Measurements from ENCODE around the gene CPEB2.

The CPEB2 gene

DNA sequence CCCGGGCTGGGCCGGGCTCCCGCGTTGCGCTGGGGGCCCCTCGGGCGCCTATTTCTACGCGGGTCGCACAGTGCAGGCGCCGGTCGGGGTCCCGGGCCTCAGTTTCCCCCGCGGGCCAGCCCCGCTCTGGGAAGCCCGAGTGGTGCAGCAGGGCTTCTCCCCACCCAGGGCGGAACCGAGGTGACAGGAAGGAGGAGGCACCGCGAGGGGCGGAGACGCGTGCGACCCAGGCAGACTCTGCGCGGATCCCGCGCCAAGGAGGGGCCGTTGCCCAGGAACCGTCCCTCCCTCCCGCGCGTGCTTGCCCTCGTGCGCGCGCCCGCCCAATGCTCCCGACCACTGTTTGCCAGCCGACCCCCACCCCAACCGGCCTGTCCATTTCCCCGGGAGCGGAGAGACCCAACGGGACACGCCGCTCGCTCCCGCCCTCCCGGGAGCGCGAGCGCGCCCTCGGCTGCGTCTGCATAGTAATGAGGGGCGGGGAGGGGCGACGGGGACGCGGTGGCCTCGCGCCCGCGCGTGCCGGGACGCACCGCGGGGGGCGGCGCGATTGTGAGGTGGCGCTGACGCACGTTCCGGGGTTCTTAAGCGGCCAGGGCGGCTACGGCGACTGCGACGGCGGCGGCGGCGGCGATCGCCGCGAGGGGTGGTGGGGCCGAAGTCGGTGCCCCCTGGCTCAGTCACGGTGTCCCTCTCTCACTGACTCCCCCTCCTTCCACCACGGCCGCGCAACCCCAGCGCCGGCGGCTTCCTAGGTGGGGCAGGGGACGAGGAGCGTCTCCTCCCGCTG lies at the start of gene CPEB2:
Gene CPEB2, plus strand, starts transcription at position 613 of the 790 bp plus-strand sequence. CDS start 193 bp downstream, outside the sequence.
- peak; percentile 78 to 87 (median 79) for DNase-seq (ENCODE audit: low read depth in 3 of 3)

DNA sequence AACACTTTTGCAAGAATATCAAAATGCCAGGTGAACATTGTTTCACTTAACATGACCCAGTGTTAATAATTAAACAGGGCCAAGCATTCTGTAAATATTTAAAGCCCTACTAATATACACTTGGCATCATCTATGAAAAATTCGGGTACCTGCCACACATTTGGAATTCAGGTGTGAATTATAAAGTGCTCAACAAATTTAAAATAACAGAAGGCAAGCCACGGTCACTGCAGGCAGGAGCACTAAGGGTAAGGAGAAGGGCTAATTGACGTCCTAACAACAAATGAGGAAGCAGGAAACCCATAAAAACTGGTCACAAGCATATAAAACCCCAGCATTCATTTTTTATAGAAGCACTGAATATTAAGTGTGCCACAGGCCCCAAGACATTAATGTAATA lies 43.8 kb upstream of the CPEB2 start:
- DNase-seq (ENCODE audit: low read depth in 3 of 3): no peak

DNA sequence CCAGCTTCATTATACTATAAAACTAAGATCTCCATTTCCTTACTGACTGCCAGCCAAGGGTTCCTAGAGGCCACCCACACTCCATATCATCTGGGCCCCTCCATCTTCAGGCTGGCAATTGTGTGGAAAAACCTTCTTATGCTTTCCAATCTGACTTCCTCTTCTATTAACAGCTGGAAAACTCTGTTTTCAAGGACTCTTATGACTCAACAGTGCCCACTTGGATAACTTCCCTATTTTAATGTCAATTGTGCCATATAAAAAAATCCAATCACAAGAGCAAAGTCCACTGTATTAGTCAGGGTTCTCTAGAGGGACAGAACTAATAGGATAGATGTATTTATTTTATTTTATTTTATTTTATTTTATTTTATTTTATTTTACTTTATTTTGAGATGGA lies 41.0 kb upstream of the CPEB2 start:
- no peak for DNase-seq (ENCODE audit: low read depth in 3 of 3)

DNA sequence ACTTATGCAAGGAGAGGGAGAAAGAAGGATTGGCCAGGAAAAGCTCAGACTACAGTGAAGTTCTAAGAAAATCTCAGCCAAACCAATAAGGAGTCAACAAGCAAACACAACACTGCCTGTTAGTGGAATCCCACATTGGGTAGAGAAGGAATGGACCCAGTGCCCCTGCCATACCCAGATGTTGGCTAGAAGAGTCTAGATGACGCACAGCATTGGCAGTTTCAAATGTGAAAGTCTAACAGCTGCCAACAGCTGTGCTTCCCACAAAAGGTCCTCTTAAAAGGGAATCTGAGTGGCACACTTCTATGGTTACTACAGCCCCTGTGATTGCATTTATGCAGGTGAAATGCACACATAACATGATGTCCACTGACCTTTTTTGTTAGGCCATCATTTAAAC lies 37.2 kb upstream of the CPEB2 start:
- no peak for DNase-seq (ENCODE audit: low read depth in 3 of 3)

DNA sequence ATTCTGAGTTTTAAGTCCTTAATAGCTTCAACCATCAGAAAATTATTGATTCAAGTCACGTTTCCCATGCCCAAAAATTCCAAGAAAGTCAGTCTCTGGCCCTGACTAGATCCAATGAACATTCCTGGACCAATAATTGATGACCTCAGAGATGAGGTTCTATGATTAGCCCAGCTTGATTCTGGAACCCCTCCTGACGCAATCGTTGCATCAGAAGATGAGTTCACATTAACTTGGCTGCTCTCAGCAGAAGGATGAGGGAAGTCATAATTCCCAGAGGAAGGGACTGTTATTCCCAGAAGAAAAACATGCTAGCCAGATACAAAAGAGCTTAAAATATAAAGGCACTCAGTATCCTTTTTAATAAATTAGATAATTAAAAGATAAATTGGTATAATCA lies 34.3 kb upstream of the CPEB2 start:
- no peak for DNase-seq (ENCODE audit: low read depth in 3 of 3)

DNA sequence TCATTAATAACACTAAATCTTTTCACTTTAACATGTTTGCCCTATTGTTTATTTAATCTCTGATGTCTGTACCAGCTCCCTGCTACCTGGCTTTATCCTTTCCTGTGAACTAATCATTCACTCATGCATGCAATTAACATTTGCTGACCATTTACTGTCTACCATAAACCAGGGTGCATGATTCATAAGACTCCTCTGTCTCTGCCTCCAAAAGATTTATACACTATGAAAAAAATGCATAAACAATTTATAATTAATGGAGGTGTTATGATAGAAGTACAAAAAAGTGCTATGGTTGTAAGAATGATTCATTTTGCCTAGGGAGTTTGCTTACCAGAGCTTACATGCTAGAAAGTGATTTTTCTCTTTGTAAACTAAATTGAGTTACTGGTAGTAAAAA lies 24.5 kb upstream of the CPEB2 start:
- DNase-seq (ENCODE audit: low read depth in 3 of 3): no peak

DNA sequence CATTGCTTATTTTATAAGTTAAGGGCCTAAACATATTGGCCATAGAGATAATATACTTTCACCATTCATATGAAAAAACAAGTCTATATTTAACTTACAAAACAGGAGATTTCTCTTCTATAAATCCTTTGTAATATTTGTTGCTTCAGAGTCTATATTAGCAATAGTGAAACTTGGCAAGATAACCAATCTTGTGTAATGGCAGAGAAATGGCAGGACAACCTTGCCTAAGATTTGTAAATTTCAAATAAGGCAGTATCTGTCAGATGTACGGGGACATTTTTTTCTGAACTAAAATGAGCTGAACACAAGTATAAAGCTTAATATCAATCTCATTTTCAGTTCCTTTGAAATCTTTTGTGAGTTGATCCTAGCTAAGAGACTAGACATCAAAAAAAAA lies 17.8 kb upstream of the CPEB2 start:
- DNase-seq (ENCODE audit: low read depth in 3 of 3): no peak

DNA sequence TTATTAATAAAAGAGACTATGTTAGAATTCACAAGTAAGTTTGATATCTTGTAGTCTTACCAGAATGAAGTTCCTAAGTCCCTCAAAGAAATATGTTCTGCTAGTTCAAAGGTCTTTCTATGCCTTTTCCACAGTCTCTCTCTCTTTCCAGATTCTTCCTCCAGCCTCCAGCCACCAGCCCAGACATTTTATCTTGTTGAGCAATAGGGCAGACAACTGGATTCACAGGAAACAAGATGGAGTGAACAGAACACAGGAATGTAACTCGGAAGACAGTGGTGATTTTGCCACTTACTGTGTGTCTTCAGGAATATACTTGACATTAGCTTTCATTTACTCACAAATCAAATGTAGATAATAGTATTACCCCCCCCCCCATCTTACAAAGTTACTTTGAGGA lies 17.1 kb upstream of the CPEB2 start:
- DNase-seq (ENCODE audit: low read depth in 3 of 3): no peak

DNA sequence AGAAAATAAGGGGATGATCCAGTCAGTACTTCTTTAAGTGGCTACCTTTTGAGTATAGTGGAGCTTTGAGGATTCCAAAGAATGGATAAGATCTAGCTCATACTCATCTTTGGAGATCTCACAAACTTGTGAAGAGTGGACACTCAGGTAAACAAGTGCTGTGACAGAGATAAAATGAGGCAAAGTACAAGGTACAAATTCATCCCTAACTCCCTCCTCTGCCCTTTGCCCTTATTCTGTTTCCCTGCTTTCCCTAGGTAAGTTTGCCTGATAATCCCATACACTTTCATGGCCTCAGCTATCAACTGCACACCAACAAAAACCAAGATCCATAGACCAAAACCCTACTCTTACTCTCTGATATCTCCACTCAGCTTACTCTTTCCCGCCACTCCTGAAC lies 16.4 kb upstream of the CPEB2 start:
- no peak for DNase-seq (ENCODE audit: low read depth in 3 of 3)

DNA sequence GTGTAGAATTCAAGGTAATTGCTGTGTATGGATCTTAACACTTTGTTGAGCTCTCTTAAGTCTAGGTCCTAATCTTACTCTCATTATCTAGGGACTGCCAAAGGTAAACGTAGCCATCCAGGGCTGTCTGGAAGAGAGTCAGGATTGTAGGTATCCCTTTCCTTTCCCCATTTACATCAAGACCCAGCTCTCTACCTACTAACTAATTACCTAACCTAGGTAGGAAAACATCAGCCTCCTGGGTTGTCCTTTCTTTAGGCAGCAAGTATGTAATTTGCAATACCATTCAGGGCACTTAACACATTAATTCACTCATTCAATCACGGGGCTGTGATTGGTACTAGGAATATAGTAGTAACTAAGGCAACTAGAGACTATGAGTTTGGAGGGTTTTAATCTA lies 15.2 kb upstream of the CPEB2 start:
- no peak for DNase-seq (ENCODE audit: low read depth in 3 of 3)

DNA sequence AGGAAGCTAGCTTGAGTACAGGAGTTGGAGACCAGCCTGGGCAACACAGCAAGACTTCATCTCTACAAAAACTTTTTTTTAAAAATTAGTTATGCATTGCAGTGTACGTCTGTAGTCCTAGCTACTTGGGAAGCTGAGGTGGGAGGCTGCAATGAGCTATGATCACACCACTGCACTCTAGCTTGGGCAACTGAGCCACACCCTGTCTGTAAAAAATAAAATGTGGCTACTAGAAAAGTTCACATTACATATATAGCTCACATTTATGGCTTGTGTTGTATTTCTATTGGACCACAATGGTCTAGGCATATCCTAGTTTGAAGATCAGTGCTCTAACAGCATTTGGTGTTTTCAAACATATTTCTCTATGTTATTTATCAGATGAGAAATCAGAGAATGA lies 11.8 kb upstream of the CPEB2 start:
- DNase-seq (ENCODE audit: low read depth in 3 of 3): no peak

DNA sequence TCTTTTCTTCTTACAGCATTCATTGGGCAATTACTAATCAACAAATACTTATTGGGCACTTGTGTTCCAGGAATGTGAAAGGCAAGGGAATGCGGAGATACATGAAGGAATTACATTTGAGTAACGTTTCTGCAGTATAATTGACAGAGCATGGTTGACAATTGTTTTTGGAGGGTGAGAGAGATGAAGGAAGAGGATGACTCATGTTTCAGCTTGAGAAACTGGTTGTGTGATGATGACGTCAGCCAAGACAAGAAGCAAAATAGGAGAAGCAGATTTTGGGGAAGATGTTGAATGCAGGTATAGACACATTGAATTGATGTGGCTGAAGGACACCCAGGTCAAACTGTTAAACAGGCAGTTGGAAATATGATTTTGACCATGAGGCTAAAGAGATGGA lies 8.0 kb upstream of the CPEB2 start:
- no peak for DNase-seq (ENCODE audit: low read depth in 3 of 3)

DNA sequence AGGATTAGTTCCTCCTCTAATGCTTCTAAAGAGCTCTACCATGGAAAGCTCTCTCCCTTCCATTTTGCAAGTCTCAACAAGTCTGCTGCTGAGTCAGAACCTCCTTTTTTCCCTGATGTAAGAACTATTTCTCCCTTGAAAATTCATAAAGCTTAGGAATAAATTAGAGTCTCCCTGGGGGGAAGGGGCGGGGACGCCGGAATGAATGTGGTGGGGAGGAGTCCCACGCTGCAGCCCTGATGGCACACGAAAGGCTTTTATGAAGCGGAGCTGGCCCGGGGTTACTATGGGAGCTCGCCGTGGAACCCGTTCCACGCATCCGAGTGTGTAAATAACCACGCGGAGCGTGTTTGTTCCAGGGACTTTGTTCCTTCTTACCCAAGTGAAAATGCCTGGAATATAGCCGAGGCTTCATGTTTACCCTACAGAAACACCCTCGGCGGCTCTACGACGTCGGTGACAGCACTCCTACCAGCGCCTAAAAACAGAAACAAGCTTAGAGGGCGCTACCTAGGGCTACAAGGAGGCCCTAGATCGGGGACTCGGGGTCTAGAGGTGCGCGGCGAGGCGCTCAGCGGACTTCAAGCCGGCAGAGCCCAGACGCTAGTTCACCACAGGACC lies 923 bp upstream of the CPEB2 start:
- DNase-seq (ENCODE audit: low read depth in 3 of 3): peak; percentile 4 to 26 (median 17)

DNA sequence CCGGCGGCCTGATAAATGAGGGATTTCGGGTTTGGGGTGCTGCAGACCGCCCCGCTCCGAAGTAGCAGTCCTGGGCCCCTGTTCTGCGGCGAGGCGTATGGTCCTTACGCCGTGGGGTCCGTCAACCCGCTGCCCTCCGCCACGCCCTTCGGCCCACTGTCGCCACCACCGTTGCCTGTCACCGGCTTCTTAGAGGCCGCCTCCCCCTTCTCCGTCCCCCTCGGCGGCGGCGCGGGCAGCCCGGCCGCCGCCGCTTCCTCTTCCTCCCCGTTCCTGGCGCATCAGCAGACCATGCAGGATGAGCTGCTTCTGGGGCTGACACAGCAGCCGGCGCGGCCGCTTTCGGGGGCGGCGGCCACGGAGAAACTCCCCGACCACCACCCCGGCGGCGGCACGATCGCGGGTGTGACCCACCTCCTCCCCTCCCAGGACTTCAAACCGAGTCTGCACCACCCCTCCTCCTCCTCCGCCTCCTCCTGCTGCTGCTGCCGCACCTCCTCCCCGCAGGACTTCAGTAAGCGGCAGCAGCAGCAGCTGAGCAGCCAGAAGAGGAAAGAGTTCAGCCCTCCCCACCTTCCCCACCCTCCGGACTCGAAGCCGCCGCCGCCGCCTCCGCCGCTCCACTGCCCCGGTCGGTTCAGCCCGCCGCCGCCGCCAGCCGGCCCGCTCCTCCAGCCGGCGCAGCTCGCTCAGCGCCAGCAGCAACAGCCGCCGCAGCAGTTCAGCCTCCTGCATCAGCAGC lies 549 bp downstream of the CPEB2 start:
- peak; percentile 56 to 60 (median 57) for DNase-seq (ENCODE audit: low read depth in 3 of 3)

DNA sequence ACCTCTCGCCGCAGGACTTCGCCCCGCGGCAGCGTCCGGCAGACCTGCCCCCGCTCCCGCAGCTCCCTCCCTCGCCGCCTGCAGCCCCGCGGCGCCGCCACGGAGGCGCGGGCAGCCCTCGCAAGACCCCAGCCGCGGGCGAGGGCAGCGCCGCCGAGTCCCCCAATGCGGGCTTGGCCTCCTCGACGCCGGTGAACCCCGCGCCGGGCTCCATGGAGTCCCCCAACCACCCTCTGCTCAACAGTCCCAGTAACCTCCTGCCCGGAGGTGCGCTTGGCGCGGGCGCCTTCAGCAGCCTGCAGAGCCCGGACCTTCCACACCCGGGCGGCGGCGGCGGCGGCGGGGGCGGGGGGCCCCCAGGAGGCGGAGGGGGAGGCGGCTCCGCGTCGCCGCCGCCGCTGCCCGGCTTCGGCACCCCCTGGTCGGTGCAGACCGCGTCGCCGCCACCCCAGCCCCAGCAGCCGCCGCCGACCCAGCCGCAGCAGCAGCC lies 1.2 kb downstream of the CPEB2 start:
- peak in 2 of 3 donors; percentile 19 to 22 for DNase-seq (ENCODE audit: low read depth in 3 of 3)

DNA sequence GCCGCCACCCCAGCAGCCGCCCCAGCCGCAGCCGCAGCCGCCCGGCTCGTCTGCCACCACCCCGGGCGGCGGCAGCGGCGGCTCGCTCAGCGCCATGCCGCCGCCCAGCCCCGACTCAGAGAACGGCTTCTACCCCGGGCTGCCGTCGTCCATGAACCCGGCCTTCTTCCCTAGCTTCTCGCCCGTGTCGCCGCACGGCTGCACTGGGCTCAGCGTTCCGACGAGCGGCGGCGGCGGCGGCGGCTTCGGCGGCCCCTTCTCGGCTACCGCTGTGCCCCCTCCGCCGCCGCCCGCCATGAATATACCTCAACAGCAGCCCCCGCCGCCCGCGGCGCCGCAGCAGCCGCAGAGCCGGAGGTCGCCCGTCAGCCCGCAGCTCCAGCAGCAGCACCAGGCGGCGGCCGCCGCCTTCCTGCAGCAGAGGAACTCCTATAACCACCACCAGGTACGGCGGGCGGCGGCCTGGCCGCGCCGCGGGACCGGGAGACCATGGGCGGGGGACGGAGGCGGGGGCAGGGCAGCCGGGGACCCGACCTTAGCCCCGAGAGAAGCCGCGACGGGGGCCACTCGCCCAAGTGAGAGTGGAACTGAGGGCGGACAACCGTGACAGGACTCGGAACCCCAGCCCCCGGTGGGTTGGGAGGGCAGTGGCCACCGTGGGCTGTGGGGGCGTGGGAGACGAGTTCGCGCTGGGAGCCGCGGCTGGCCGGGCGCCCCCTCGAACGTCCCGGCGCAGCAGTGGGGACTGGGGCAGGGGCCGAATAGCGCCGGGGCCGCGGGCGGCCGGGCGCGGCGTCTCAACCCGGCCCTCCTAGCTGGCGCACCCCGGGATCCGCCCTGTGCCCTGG lies 1.8 kb downstream of the CPEB2 start:
- DNase-seq (ENCODE audit: low read depth in 3 of 3): peak; percentile 7 to 41 (median 9)

DNA sequence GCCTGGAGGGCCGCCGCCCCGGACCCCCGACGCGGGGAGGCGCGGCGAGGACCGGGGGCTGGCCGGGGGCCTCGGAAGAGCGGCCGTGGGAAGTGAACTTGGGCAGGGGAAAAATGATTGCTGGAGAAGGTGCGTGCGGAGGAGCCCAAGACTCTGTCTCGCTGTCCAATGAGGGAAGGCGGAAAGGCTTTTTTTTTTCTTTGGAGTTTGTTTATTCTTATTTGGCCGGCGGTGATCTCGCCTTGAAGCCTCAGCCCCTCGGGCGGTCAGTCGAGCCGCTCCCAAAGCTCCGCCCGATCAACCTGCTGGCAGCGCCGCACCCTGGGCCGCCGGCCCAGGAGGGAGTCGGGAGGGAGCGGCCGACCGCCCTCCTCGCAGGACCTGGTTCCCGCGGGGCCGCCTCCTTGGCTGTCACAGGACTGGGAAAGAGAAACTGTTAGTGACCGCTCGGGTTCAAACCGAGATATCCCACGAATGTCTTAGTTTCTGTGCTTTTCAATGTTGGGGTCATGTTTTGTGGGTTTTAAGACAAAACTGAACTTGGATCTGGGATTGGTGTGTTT lies 2.5 kb downstream of the CPEB2 start:
- DNase-seq (ENCODE audit: low read depth in 3 of 3): peak; percentile 10 to 18 (median 16)

DNA sequence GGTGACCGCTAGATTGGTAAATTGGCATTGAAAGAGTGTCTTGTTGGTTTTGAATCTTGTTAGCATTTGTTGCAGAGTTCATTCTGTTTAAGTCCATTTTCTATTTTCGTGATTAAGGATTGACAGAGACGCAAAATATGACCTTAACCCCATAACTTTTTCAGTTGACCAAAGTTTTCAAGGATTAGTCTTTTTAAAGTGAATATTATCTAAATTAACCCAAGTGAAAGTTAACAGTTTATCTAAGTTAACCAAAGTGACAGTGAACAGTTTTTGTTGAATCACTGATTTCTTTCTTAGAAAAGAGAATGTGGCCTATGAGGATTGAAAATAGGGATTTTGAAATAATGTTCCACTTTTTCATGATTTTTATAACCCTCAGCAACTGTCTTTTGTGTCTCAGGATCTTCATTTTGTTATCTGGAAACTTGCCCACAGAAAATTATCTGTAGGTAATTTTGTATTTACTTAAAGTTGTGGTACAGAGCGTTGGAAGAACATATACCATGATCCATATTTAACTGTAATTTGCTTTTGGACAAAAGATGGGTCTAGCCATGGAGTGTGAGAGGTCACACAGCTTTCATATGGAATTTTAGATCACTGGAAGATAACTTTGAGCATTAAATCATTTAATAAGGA lies 3.3 kb downstream of the CPEB2 start:
- no peak for DNase-seq (ENCODE audit: low read depth in 3 of 3)

DNA sequence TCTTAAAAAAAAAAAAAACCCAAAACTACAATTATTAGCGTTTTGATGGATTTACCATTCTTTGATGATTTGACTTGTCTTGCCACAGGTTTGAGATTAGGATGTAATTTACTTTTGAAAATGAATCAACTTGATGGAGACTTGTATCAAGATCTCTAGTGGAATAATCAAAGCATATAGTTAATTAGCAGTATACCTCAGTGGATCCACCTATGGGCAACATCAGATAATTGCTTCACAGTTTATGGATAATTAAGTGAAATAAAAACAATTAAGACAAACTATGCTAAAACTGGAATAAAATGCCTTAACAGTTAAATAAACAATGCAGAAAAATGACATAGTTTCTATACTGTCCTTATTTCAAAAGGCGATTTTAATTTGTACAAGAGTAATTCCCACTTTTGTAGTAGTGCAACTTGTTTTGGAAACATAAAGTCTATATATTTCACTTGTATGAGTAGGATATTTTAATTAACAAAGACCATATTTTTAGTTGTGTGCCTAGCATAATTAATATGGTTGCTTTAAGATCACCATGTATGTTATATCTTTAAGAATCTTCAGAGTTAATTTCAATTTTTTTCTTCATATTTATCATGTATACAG lies 4.2 kb downstream of the CPEB2 start:
- no peak for DNase-seq (ENCODE audit: low read depth in 3 of 3)

DNA sequence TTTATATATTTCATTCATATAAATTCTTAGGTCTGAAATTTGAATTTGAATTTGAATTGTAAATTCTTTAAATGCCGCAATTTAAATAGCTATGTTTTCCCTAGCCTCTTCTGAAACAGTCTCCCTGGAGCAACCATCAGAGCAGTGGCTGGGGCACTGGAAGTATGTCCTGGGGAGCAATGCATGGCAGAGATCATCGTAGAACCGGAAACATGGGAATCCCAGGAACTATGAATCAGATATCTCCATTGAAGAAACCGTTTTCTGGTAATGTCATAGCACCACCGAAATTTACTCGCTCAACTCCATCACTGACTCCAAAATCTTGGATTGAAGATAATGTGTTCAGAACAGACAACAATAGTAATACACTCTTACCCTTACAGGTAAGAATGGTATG lies 4.9 kb downstream of the CPEB2 start:
- no peak for DNase-seq (ENCODE audit: low read depth in 3 of 3)
